Ectodermal cell (in vitro differentiated cells): ENCODE data around the gene RRP12.

ENCODE experiments used
- H3K27ac ChIP-seq: 2 replicates; pipeline ENCODE4 v1.7.0; 2013; ENCODE audit warnings: mild to moderate bottlenecking, low read depth, low read length; ENCODE audit not compliant: insufficient read depth, poor library complexity, severe bottlenecking
- H3K27me3 ChIP-seq: 2 replicates; pipeline ENCODE4 v1.7.0; 2013; ENCODE audit warnings: mild to moderate bottlenecking, low read length; ENCODE audit not compliant: insufficient read depth, control insufficient read depth, poor library complexity, severe bottlenecking
- H3K36me3 ChIP-seq: one replicate; pipeline ENCODE4 v1.7.0; 2013; ENCODE audit warnings: low read length; ENCODE audit not compliant: control insufficient read depth, insufficient read depth
- H3K4me1 ChIP-seq: one replicate; pipeline ENCODE4 v1.7.0; 2013; ENCODE audit warnings: low read length; ENCODE audit not compliant: control insufficient read depth, insufficient read depth
- H3K4me3 ChIP-seq: 2 replicates; pipeline ENCODE4 v1.7.0; 2013; ENCODE audit warnings: low read depth, low read length, control low read depth; ENCODE audit not compliant: insufficient read depth
- H3K9me3 ChIP-seq: 2 replicates; pipeline ENCODE4 v1.7.0; 2013; ENCODE audit warnings: mild to moderate bottlenecking, low read length, moderate library complexity; ENCODE audit not compliant: control insufficient read depth
- WGBS, 2 experiments: methylation state at CpG; one replicate each; pipeline ENCODE4 v1.1.7; 2013; ENCODE audit warnings: missing lambda C conversion rate in 2 of 2; 5-methylcytosine and 5-hydroxymethylcytosine counted together

The RRP12 gene

DNA sequence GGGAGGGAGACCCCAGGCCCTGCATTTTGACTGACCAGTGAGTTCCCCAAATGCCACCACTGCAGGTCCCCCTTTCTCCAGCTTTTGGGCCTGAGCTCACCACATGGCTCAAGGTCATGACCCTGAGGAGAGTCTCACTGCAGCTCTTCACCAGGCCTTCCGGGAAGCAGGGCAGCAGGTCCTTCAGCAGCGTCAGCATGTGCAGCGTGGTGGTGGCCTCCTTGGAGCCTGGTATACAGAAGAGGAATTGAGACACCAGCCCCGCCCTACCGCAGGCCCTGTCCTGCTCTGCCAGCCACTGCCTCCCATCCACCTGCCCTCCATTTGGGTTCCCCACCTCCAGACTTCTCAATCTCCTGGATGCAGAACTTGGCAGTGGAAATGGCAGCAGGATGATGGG is 13.0 kb downstream of the RRP12 start:
- peaks cover 20% of the 10 kb centered on the region for H3K36me3 ChIP-seq
- no peaks in the 10 kb centered on the region for H3K27me3 ChIP-seq
- no peak overlapping the region for H3K27ac ChIP-seq
- H3K4me1 ChIP-seq: no peaks in the 10 kb centered on the region
- no peaks in the 10 kb centered on the region for H3K9me3 ChIP-seq
- 94 to 95% methylated on average over 5 of the region's 5 CpGs for WGBS, 2 experiments
- H3K4me3 ChIP-seq: no peak overlapping the region

DNA sequence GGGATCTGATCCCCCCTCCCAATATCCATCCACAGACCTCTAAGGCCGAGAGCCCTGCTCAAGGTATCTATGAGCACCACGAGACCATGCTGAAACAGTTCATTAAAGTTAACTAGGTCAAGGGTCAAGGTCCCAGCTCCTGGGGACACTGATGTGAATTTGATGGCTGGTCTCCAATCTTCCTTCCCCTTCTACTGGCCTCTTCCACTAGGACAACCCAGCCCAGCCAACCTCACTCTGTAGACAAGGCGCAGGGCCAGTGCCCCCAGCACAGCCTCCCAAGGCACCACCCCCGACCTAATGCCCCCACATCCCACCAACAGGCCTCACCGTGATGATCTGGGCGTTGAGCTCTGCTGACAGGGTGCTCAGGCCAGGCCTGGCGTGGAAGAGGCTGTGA is 15.6 kb downstream of the RRP12 start:
- Histone ChIP-seq H3K4me1 (no peaks in the 10 kb centered on the region), H3K4me3 (no peak overlapping the region), H3K27ac (no peak overlapping the region), H3K36me3 (peaks cover 23% of the 10 kb centered on the region), H3K9me3 (no peaks in the 10 kb centered on the region), H3K27me3 (no peaks in the 10 kb centered on the region)
- WGBS, 2 experiments: 81 to 83% methylated on average over 7 of the region's 7 CpGs

DNA sequence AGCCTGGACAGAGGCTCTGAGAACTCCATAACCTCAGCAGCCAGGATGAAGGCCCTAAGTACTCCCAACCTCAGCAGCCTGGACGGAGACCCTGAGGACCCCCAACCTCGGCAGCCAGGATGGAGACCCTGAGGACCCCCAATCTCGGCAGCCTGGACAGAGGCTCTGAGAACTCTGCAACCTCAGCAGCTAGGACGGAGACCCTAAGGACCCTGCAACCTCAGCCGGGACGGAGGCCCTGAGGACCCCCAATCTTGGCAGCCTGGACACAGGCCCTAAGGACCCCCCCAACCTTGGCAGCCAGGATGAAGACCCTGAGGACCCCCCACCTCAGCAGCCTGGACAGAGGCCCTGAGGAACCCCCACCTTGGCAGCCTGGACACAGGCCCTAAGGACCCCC is 16.5 kb downstream of the RRP12 start:
- no peak overlapping the region for H3K27ac ChIP-seq
- H3K9me3 ChIP-seq: no peaks in the 10 kb centered on the region
- H3K36me3 ChIP-seq: peaks cover 17% of the 10 kb centered on the region
- no peaks in the 10 kb centered on the region for H3K4me1 ChIP-seq
- H3K4me3 ChIP-seq: no peak overlapping the region
- no peaks in the 10 kb centered on the region for H3K27me3 ChIP-seq
- WGBS, 2 experiments: 95 to 98% methylated on average over 6 of the region's 6 CpGs

DNA sequence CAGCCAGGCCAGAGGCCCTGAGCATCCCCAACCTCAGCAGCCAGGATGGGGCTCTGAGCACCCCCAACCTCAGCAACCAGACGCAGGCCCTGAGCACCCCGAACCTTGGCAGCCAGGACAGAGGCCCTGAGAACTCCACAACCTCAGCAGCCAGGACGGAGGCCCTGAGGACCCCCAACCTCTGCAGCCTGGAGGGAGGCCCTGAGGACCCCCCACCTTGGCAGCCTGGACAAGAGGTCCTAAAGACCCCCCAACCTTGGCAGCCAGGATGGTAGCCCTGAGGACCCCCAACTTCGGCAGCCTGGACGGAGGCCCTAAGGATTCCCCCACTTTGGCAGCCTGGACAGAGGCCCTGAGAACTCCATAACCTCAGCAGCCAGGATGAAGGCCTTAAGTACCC is 17.0 kb downstream of the RRP12 start:
- H3K4me3 ChIP-seq: no peak overlapping the region
- no peaks in the 10 kb centered on the region for H3K4me1 ChIP-seq
- no peaks in the 10 kb centered on the region for H3K9me3 ChIP-seq
- 91 to 96% methylated on average over 5 of the region's 5 CpGs for WGBS, 2 experiments
- H3K36me3 ChIP-seq: peaks cover 19% of the 10 kb centered on the region
- no peaks in the 10 kb centered on the region for H3K27me3 ChIP-seq
- H3K27ac ChIP-seq: no peak overlapping the region

DNA sequence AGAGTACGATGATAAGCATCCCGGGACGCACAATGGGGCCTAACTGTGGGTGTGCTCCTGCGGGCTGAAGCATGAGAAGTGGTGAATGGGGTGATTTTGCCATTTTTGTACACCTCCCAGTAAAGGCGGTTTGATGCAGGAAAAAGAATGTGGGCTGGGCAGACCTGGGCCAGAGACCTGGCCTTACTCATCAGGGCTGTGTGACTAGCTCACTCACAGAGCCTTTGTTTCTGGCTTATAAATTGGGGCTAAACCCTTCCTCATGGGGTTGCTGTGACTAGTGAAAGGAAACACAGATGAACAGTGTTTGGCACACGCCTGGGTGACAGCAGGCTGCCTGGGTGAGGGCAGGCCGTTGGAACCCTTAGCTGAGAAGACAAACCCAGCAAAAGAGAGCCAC is 18.0 kb downstream of the RRP12 start:
- Histone ChIP-seq H3K27ac (no peak overlapping the region), H3K4me1 (no peaks in the 10 kb centered on the region), H3K27me3 (no peaks in the 10 kb centered on the region), H3K9me3 (no peaks in the 10 kb centered on the region), H3K36me3 (peaks cover 15% of the 10 kb centered on the region), H3K4me3 (no peak overlapping the region)
- 96 to 98% methylated on average over 7 of the region's 7 CpGs for WGBS, 2 experiments

DNA sequence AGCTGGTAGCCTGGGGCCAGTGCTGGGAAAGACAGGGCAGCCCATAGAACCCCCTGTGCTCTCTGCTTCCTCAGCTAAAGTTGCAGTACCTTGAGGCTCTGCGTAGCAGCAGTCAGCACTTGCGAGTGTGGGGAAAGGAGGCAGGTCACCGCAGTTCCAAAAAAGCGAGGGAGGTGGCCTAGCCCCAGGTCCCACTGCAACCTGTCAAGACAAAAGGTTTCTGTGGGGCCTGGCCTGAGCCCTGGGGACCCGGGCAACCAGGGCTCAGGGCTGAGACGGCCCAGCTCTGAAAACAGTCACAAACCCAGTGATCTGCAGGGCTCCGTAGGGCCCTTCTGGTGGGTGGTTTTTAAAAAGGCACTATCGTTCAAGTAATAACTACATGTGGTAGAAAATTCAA is 19.5 kb downstream of the RRP12 start:
- H3K27ac ChIP-seq: no peak overlapping the region
- 81 to 84% methylated on average over 8 of the region's 8 CpGs for WGBS, 2 experiments

DNA sequence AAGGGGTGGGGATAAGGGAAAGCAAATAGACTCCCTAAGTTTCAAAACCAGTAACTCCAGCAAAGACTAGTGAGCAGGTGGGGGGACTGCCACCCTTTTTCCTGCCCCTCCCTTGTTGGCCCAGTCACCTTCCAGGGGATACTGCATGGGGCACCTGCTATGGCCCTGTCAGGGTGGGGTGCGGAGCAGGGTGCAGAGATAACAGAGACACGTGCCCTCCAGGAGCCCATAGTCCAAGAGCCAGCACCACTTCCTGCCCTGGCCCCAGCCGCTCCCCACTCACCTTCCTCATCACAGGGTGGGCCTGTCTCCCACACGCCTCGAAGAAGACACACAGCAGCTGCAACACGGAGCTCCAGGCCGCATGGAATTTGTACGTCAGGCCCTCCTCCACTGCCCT is 20.6 kb downstream of the RRP12 start:
- Histone ChIP-seq H3K9me3 (no peaks in the 10 kb centered on the region), H3K4me1 (no peaks in the 10 kb centered on the region), H3K4me3 (no peak overlapping the region), H3K27ac (no peak overlapping the region), H3K27me3 (no peaks in the 10 kb centered on the region), H3K36me3 (peaks cover 10% of the 10 kb centered on the region)
- WGBS, 2 experiments: 96 to 97% methylated on average over 8 of the region's 8 CpGs

More for the DNA sequence above, 19.5 kb downstream of the RRP12 start:
- Histone ChIP-seq H3K4me1 (no peaks in the 10 kb centered on the region), H3K36me3 (peaks cover 10% of the 10 kb centered on the region), H3K4me3 (no peak overlapping the region), H3K27me3 (no peaks in the 10 kb centered on the region), H3K9me3 (no peaks in the 10 kb centered on the region)

DNA sequence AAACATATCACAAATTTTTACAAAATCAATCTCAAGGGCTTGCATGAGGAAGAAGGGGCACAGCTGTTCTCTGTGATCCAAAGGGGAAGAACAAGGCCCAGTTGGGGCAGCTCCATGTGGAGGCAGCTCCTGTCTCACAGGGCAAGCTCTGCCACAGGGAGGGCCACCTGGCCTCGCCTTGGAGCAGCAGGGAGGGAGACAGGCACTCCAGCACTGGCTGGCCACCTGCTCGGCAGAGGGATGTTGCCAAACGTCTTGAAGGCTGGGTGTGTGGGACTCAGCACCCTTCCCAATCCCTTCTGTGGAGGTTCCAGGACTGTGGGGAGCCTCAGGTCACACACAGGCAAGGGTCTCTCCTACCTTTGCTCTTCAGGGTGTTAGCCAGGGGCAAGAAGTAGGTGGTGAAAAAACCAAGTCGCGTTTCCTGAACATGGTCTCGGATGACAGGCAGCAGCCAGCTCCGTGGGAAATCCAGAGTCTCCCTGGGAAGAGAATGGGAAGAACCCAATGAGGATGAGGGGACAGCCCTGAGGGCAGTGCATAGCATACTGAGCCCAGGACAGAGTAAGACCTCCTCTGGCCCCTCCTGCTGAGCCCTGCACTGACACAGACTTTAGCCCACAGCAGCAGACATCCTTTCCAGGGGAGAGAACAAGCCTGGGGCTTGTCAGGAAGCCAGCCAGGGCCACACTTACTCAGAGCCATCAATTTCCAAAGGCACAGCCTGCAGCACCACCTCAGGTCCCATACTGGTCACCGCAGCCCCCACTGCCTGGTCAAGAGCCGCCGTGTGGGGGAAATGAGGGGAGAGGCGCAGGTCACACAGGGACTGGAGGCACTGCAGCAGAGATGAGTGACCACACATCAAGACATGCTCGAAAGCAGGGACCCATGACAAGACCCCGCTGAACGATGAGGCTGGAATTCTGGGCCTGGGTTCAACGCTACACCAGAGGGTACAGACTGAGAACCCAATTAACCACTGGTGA is 21.9 kb downstream of the RRP12 start:
- 83 to 85% methylated on average over 15 of the region's 15 CpGs for WGBS, 2 experiments
- H3K27me3 ChIP-seq: no peaks in the 10 kb centered on the region
- H3K27ac ChIP-seq: no peak overlapping the region
- H3K9me3 ChIP-seq: no peaks in the 10 kb centered on the region
- peaks cover 10% of the 10 kb centered on the region for H3K36me3 ChIP-seq
- H3K4me1 ChIP-seq: no peaks in the 10 kb centered on the region
- no peak overlapping the region for H3K4me3 ChIP-seq

DNA sequence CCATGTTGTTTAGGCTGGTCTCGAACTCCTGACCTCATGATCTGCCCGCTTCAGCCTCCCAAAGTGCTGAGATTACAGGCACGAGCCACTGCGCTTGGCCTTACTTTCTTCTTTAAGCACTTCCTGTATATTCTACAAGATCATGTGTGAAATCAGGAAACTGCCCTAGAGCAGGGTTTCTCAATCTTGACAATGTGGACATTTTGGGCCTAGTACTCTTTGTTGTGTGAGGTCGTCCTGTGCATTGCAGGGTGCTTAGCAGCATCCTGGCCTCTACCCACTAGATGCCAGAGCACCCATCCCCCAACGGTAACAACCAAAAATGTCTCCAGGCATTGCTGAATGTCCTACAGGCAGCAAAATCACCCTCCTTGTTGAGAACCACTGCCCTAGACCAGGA is 24.7 kb downstream of the RRP12 start:
- 79% methylated on average over 6 of the region's 6 CpGs for WGBS, 2 experiments
- Histone ChIP-seq H3K4me1 (no peaks in the 10 kb centered on the region), H3K36me3 (peaks cover 12% of the 10 kb centered on the region), H3K9me3 (no peaks in the 10 kb centered on the region), H3K27me3 (no peaks in the 10 kb centered on the region), H3K4me3 (no peak overlapping the region), H3K27ac (no peak overlapping the region)

DNA sequence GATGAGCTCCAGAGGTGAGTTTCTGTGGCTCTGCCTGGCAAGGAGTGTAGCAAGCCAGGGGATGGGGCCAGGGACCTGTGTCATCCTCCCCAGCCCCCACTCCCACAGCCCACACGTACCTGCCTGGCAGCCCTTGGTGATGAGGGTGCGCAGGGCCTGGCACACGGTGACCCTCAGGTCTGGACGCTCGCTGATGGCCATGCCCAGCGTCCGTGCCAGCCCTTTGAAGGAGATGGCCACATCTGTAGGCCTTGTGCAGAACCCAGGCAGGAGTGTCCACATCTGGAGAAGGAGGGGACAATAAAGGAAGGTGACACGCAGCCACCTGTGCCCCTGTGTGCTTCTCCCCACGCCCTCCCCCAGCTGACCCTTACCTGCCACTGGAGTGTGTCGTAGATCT is 27.7 kb downstream of the RRP12 start:
- Histone ChIP-seq H3K4me1 (no peaks in the 10 kb centered on the region), H3K9me3 (no peaks in the 10 kb centered on the region), H3K27ac (no peak overlapping the region), H3K27me3 (no peaks in the 10 kb centered on the region), H3K36me3 (peaks cover 25% of the 10 kb centered on the region), H3K4me3 (no peak overlapping the region)
- WGBS, 2 experiments: 97% methylated on average over 10 of the region's 10 CpGs
